ENCODE data around the gene APOL5. TPM values are rescaled to one million over a fixed set of nuclear protein-coding genes. Genes with fewer than 3 reads are reported as not detected.

The APOL5 gene
- total and polyA plus RNA-seq, 10 of the 15 experiments (the other 5 are each of a cell fraction or from before 2014, with no cell fraction given), result not detected

DNA sequence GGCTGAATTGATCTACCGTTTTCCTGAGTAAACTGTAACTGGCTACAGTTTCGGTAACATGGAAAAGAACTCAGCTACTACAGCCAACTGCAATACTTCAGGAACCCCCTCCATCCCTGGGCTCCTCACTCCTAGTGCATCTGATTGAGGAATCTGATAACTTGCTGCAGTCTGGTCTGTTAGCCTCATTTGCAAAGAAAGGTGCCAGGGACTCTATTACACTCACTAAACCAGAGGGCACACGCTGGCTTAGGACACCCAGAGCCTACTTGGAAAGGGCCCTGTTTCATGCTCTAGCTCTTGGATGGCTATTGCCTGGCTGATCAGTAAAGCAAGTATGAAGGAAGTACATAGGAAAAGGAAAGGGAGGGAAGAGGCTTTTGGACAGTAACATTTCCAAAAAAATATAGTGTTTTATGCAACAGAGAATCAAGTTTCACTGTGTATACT is 22.3 kb downstream of the APOL5 start:
- ChIA-PET CTCF (interaction anchor here (1.8 to 4.2 kb wide), 2 partner anchors 11 to 109 kb away, joined by 5 to 11 read pairs; no protein-coding TSS in a partner anchor), RAD21 (ENCODE audit: unreplicated experiment) (no interaction called here), SMC1A (ENCODE audit: uncharacterized antibody, unreplicated experiment) (interaction anchor here (1.3 to 1.5 kb wide), 2 partner anchors 102 to 108 kb away, joined by 3 read pairs; no protein-coding TSS in a partner anchor), POLR2A (no interaction called here)
- WGBS (ENCODE audit: insufficient coverage, insufficient replicate concordance, low lambda C conversion rate, missing lambda C conversion rate), result 36% methylated on average over 3 of the region's 3 CpGs
- DNase-seq (ENCODE audit: low read depth, low spot score) (no peak), FAIRE-seq (no peak), ATAC-seq (no peak)
- H3K27ac ChIP-seq (ENCODE audit: control insufficient read depth, insufficient read depth), result no peak overlapping the region
- H3K4me2 ChIP-seq (ENCODE audit: control insufficient read depth, insufficient read depth), result no peak overlapping the region
- H3K9me3 ChIP-seq (replicated peaks; ENCODE audit: control insufficient read depth, insufficient read depth, low read length), result no peaks in the 10 kb centered on the region
- no peaks in the 10 kb centered on the region for H3K36me3 ChIP-seq (ENCODE audit: control insufficient read depth in 2 of 2, insufficient read depth in 2 of 2, low read length in 1 of 2)
- BruUV-seq (replicated peaks), result no TSS peak
- in situ Hi-C loops (cut with MboI), result no loop called here
- no peaks in the 10 kb centered on the region for H3K4me1 ChIP-seq (ENCODE audit: control insufficient read depth, insufficient read depth, low read length)
- H3K9ac ChIP-seq (ENCODE audit: control insufficient read depth, insufficient read depth, low read length), result no peak overlapping the region
- peaks cover 0 to 6% of the 10 kb centered on the region in 2 experiments for H3K27me3 ChIP-seq (replicated peaks in 1 of 2; ENCODE audit: control insufficient read depth in 2 of 2, insufficient read depth in 2 of 2, low read length in 1 of 2)
- no peaks in the 10 kb centered on the region for H3K79me2 ChIP-seq (ENCODE audit: control insufficient read depth, insufficient read depth, low read length)
- H4K20me1 ChIP-seq (ENCODE audit: control insufficient read depth, insufficient read depth), result no peaks in the 10 kb centered on the region
- H3K4me3 ChIP-seq, result no peak overlapping the region
- TF ChIP-seq, protein P1, sequence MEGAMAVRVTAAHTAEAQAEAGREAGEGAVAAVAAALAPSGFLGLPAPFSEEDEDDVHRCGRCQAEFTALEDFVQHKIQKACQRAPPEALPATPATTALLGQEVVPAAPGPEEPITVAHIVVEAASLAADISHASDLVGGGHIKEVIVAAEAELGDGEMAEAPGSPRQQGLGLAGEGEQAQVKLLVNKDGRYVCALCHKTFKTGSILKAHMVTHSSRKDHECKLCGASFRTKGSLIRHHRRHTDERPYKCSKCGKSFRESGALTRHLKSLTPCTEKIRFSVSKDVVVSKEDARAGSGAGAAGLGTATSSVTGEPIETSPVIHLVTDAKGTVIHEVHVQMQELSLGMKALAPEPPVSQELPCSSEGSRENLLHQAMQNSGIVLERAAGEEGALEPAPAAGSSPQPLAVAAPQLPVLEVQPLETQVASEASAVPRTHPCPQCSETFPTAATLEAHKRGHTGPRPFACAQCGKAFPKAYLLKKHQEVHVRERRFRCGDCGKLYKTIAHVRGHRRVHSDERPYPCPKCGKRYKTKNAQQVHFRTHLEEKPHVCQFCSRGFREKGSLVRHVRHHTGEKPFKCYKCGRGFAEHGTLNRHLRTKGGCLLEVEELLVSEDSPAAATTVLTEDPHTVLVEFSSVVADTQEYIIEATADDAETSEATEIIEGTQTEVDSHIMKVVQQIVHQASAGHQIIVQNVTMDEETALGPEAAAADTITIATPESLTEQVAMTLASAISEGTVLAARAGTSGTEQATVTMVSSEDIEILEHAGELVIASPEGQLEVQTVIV (IDR thresholded peaks at IDR 0.05; ENCODE audit: borderline replicate concordance, partially characterized antibody), result no peak
- TF ChIP-seq EP300 (IDR thresholded peaks at IDR 0.05; ENCODE audit: borderline replicate concordance in 1 of 2, control insufficient read depth in 1 of 2, low read depth in 2 of 2, low read length in 2 of 2) (no peak), CBX3 (IDR thresholded peaks at IDR 0.05; ENCODE audit: borderline replicate concordance, low read depth) (no peak), ZNF274 (IDR thresholded peaks at IDR 0.05; ENCODE audit: insufficient read depth, insufficient read length) (no peak), BACH1 (IDR thresholded peaks at IDR 0.05; ENCODE audit: borderline replicate concordance) (no peak)
- H2AFZ ChIP-seq (ENCODE audit: control insufficient read depth, low read depth, low read length), result no peak overlapping the region
- intact Hi-C loops (cut with micrococcal nuclease; ENCODE audit: unreplicated experiment), result loop anchor here (5.0 kb wide), 1 partner anchor 108 kb away; no protein-coding TSS in a partner anchor

Measured in GM12878 (cell line).